ENCODE data around the gene ASXL3. TPM values are rescaled to one million over a fixed set of nuclear protein-coding genes. Genes with fewer than 3 reads are reported as not detected.

ASXL3 gene
- 0.08 TPM for polyA plus RNA-seq (2013, experiment 1 of 2; ENCODE audit: insufficient read length)
- polyA plus RNA-seq (2013, experiment 2 of 2; ENCODE audit: insufficient read length), result 0.31 TPM

DNA sequence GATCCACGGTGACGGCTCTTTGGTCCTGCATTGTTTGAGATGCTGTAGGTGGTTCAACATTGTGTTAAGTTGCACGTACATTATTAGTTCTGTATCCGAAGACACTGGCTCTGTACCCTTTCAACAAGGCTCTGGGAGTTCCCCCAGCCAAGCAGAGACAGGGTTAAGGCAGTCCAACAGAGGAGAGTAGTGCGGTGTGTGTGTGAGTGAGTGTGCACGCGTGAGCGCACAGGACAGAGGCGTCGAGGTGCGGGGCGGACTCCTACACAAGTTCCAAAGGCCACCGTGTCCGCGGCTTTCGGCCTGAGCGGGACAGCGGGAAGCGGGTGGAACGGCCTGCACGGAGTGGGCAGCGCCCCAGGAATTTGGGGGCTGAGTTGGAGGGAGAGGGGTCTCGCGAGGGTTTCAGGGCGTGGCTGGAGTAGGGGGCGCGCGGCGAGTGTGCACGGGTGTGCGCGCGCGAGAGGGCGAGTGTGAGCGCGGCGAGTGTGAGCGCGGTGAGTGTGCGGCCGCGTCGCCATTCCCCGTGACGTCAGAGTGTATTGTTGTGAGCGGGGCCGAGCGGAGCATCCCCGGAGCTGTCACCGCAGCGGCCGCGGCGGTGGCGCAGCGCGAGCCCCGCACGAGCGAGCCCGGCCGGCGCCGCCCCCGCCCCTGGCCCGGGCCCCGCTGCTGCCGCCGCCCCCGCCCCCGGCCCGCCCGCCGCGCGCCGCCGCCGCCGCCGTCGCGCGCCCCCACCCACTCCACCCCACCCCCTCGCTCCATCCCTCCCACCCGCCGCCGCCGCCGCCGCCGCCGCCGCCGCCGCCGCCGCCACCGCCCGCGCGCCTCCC is at the start of gene ASXL3:
ASXL3 (plus strand) TSS at position 535 of the 833 bp plus-strand sequence. CDS start 413 bp downstream, outside the sequence.
- peak; percentile 27 for DNase-seq

DNA sequence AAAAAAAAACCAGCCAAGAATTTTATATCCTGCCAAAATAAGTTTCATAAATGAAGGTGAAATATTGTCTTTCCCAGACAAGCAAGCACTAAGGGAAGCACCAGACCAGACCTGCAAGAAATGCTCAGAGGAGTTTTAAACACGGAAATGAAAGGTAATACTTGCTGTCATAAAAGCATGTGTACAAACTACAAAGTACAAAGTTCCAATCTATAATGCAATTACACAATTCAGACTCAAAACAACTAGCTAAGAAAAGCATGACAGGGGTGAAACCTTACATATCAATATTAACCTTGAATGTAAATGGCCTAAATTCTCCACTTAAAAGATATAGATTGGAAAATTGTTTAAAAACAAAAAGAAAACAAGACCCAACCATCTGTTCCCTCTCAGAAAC is 45.0 kb upstream of the ASXL3 start:
- DNase-seq, result no peak

DNA sequence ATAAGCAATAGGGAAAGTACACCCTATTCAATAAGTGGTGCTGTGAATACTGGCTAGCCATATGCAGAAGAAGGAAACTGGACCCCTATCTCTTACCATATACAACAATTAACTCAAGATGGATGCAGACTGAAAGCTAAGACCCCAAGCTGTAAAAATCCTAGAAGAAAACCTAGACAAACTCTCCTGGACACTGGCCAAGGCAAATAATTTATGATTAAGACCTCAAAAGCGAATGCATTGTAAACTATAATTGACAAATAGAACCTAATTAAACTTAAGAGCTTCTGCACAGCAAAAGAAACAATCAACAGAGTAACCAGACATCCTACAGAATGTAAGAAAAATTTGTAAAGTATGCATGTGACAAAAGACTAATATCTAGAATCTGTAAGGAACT is 41.1 kb upstream of the ASXL3 start:
- no peak for DNase-seq

DNA sequence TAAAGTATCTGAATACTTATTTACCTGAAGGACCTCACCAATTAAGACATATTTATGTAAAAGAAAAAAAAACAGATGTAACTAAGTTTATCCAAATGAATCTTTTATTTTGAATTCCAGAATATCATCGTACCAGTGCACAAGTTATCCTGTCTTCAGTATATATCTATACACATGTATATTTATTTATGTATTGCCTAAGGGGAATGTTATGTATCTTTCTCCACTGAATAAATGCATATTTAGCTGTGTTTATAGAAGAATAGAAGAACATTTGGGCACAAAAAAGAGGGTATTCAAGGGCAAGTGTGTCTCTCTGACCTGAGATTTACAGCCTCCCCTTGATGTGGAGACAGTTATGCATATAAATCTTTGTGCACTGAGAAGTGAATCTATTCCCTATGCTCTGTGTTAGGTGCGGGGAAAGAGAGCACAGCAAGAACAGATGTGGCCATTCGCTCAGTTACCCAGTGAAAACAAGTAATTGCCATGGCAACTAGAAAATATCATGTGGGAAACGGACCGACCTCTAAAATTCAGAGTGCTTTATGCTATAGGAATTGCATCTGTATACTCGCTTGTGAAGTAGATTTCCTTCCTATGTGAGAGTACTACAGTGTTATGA is 39.5 kb upstream of the ASXL3 start:
- DNase-seq, result no peak

DNA sequence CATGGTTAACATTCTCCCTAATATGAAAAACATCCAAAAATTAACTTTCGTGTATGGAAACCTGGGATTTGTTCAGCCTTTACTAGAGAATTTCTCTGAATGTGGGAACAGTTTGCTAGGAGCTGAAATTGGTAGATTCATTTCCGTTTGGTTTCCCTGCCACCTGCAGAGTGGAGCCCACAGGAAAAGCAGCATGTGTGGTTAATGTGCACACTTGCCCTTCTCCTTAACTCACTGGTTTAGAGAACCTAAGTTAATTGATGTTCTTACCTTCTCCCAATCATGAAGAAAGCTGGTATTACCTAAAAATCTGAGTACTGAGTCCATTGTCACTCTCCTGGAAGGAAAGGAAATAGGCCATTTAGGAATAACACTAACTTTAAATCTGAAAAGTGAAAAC is 37.6 kb upstream of the ASXL3 start:
- no peak for DNase-seq

DNA sequence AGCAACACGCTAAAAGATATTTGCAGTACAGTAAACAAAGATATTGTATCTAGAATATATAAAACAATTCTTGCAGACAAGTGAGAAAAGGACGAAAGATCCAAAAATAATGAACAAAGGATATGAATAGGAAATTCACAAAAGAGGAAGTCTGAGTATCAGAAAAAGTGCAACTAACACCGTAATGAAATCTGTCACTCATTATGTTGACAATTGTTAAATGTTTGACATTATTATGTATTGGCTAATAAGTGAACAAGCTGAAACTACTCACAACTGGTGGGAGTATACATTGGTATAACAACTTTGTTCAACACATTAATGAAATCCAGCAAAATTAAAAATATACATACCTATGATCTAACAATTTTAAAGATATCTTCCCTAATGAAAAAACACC is 36.7 kb upstream of the ASXL3 start:
- no peak for DNase-seq

DNA sequence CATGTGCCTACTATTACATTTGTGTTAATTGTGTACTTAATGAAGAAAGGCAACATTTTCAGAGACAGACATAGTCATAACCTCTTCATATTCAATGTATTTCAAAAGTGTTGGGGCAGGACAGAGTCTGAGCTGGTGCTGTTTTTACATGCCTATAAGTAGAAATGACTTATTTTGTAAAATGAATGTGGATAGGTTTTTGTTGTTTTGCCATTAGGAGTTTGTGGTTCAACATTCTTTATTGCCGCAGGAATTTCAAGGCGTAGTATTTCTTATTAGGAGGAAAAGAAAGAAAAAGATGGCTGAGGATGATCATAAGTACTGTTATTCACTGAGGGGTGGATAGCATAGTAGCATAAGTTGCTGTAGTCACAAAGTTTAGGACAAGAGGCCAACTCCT is 21.2 kb upstream of the ASXL3 start:
- no peak for DNase-seq

DNA sequence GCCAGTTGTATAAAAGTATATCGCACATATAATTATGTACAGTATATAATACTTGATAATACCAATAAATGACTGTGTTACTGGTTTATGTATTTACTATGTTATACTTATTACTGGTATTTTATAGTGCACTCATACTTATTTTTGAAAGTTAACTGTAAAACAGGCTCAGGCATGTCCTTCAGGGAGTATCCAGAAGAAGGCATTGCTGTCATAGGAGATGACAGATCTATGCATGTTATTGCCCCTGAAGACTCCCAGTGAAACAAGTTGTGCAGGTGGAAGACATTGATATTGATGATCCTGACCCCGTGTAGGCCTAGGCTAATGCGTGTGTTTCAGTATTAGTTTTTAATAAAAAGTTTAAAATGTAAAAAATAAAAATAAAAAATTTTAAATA is 20.3 kb upstream of the ASXL3 start:
- DNase-seq, result no peak

DNA sequence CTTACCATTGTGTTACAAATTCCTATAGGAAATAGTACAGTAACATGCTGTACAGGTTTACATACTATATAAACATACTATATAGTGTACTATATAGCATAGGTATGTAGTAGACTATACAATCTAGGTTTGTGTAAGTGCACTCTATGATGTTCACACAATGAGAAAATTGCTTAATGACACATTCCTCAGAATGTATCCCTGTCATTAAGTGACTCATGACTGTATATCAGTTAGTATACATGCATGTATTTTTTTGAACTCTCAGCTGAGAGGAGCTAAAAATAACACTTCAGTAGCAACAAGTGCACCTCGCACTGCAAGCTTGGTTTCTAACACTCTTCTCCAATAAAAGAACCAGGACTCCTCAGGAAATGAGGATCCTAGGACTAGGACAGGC is 19.5 kb upstream of the ASXL3 start:
- no peak for DNase-seq

DNA sequence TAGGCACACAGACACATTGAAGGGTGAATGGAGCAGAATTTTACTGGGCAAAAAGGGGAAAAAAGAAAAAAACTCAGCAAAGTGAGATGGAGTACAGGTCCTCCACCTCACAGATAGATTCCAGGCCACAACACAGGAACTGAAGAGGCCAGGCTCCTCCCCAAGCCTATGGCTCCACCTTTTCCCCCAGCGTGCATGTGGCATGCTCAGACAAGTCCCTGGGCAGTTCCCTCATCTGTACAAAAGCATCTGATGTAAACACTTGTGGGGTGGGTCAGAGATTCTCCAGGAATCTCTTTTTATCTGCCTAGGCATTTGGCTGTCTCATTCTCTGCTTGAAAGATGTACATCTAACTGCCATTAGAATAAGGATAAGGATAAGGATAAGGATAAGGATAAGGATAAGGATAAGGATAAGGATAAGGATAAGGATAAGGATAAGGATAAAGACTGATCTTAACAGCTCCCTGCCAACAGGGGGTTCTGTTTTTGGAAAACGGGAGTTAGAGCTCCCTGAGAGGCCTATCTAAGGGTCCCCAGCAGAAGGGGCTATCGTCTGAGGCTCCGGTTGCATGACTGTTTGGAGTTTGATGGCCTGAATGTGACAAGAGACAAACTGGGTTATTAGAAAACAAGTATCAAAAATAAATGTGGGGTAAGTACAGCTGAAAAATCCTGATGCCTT is 17.2 kb upstream of the ASXL3 start:
- peak; percentile 50 for DNase-seq

DNA sequence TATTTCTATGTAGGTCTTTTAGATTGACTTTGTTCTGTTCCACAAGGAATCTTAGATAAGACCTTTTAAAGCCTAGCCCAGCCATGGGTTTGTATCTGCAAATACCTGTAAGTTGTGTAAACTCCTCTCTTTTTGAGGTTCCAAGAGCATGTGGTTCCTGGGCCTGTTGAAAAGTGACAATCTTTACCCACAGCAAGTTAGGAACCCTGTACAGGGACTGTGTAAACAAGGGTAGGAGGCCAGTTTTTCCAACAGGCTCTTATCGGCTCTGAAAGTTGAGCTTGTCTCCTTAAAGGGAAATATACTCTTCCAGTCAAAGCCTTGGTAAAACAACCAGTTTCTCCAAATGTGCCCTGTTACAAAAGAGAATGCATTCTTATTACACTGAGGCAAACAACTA is 15.3 kb upstream of the ASXL3 start:
- DNase-seq, result no peak

DNA sequence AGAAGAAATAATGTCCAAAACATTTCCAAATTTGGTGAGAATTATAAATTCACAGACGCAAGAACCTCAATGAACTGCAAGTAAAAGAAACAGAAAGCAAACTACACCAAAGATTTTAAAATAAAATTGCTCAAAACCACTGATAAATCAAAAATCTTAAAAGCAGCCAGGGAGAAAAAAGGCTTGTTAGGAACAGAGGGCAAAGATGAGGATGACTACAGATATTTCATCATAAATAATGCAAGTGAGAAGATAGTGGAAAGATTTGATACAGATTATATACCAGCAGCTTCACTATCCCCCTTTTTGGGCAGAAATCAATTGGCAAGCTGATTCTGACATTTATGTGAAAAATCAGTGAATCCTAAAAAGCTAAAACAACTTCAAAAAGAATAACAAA is 10.3 kb upstream of the ASXL3 start:
- no peak for DNase-seq

DNA sequence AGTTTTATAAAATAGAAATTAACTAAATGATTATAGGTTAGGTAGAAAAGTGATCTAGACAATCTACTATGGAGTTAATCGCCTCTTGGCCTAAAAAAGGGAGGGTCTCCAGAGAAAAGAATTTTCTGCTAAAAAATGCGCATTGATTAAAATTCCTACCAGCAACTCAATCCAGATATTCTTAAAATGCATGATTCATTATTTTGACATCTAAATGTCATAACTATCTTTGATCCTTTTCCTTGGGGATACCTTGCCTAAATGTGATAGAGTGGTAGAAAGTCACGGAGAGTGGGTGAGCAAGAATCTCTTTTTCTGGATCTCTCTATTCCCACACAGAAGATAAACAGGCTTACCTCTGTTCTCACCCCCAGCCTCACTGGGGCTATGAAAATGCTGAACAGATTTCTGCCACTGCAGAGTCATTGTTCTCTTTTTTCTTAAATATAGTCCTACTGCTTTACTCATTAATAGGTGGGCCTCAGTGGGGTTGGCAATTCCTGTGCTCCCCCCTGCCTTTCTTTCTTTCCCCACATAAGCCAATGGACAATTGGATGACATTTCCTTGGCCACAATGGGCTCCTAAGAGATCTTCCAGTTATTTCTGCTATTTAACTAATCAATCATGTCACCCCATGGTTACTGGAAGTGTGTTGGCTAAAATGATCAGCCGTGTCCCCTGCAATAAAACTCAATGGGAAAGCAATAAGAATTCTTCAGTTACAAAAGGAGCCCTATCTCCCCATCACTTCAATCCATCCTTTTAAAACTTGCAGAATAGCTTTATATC is 5.8 kb upstream of the ASXL3 start:
- no peak for DNase-seq

DNA sequence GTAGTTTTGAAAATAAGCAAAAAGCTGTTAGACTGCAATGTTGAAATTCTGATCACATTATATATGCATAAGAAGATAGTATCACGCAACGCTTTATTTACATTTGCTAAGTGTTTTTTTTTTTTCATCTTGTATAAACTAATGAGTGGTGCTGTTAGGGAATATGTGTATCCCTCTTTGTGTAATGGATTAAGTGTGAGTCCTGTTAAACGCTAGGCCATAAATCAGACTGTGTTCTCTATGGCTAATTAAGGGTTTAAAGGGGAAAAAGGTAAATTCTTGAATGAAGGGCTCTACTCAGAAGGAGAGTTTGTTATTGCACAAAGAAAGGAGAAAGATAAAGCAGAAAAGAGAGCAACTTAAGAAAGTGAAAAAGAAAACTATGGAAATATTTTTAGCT is 4.8 kb upstream of the ASXL3 start:
- DNase-seq, result no peak

DNA sequence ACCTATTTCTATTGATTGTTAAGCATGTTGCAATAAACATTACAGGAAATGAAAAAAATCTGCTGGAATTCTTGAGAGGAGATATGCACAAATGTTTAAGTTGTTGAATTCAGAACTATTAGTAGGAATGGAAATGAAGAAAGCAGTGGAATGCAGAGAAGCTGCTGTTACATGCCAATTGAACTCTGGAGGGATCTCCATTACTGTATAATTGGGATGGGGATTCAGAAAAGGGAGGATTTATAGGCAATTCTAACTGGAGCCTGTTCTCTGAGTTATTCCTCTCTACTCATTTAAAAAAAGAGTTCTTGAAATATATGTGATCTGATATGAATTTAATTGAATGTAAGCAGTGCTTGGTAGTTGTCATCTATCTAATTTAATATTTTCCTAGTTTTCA is 2.6 kb upstream of the ASXL3 start:
- DNase-seq, result no peak

DNA sequence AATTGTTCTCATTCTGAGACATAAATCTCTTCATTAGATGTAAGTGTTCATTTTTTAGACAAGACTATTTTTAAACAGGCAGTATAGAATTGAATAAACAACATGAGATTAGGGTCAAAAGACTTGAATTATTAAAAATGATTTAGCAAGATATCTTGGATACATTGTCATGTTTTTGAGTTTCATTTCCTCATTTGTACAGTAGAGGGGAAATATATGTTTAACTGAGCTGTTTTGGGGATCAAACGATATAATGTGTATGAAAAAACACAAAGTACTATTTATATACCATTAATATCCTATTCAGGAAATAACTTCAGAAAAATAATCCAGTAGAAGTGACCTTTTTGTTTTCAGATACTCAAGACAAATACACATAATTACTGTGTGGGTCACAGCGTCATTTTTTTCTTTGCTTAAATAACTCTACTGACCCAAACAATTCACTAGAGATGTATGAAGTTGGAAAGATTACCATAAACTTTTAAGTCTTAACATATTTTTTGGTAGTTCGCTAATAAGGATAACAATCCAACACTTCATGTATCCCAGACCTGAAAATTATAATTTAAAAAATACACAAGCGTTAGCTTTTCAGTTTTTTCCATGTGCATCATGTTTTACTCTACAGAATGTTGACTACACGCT is 896 bp upstream of the ASXL3 start:
- no peak for DNase-seq

DNA sequence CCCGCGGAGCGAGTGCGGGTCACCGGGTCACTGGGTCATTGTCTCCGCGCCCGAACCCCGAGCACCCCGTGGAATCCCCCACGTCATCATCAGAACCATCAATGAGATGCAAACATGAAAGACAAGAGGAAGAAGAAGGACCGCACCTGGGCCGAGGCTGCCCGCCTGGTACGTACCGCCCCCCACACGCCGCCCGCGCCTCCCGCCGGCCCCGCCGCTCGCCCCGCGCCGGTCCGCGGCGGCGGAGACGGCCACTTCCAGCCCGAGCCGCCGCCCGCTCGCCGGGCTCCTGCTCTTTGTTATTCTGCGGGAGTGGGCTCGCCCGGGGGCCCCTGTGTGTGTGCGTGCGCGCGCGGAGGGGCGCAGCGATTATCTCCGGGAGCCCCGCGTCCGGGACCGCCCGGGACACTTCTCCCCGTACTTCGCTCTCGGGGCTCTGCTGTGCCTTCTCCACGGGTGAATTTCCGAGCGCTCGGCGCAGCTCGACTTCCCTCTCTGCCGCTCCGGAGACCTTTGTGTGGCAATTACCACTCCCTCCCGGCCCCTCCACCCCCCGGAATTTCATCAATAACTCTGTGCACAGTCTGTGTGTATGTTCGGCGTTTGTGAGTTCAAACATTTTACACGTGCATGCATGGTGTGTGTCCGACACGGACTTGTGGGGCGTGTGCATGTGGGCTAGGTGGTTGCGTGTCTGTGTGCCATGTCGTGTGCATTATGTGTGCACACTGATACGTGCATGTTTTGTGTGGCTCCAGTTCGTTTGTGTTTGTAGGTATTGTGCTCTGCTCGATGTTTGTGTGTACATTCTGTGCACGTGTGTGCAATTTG is 714 bp downstream of the ASXL3 start:
- DNase-seq, result peak; percentile 11

DNA sequence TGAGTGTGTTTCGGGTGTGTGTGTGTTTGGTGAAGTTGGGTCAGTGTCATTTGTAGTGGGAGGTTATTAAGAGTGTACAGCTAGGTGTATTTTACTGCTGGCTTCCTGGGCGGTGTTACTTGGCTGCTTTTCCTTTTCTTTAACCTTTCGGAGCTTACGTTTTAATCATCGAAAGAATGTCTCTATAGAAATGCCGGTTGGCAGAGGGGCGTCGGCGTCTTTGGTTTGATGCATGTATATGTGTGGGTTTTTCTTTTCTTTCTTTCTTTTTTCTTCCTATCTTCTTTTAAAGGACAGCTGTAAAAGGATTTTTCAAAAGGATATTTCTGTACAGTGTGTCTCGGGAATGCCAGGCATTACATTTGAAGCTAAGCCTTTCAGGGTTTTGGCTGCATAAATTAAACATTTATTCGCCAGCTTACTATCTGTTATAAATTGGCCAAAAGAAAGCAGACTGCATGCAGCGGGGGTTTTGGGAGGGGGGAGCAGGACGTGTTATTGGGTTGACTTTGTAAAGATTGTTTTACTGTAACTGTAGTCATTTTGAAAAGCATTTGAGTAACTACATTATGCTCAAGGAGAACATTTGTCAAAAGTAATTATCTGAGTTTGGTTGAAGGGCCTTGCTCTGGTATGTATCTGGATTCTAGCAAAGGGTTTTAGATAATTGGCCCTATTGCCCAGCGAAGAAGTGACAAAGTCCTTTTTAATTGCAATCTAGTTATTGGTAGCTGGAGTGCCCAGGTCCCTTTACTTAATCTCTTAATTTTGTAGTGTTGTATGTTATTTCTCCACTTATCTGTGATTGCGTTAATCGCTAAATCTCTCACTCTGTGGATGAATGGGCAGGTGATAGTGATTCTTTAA is 1.6 kb downstream of the ASXL3 start:
- DNase-seq, result no peak

DNA sequence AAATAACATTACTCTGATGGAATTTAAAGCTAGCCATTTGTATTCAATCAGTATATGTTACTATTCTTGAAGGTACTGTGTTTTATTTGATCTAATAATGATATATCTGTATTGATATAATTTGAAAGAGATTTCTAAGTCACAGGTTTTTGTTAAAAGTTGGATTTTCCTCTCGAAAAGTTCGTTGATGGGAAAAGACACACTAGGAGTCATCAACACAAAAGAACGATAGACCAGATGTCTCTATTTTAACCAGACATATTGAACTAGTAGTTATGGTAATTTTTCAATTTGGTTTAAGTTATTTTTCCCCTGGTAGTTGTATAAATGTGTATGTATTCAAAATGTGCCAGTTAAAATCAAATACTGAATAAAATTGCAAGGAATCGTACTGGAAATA is 2.5 kb downstream of the ASXL3 start:
- DNase-seq, result no peak

DNA sequence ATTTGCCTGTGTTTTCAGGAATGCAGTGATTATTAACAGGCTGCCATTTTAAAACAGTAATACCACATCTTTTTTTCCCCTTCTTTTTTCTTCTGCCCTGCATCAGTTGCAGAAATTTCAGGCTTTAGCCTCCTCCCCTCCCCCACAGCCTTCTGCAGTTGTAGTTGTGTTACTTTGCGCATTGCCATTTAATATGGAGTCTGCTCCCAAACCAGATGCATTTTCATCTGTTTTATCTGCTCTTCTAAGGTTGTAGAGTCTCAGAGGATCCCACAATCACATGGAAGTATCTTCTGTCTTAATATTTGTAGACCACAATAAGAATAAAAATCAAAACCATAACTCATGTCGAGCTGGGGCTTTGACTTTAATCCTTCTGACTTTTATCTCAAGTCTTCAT is 3.8 kb downstream of the ASXL3 start:
- DNase-seq, result no peak

Data from fibroblast of skin of back (primary cell).